Testis (tissue), 2 donors: ENCODE data around the gene BTN1A1.

ENCODE experiments used
- POLR2A ChIP-seq: fragments of 450-650 bp; IDR thresholded peaks from one replicate; pipeline ENCODE4 v1.6.1; 2017; ENCODE audit warnings: antibody characterized with exemption, mild to moderate bottlenecking, moderate library complexity
- TF ChIP-seq, protein P1 (sequence below), 3 experiments: fragments of 450-650 bp in 2 of 3; fragments of 200-600 bp in 1 of 3; sonication (generic) in 1 of 3; IDR thresholded peaks; one replicate each; pipeline ENCODE4 v1.5.1; 2016 to 2019; ENCODE audit warnings: antibody characterized with exemption in 3 of 3, mild to moderate bottlenecking in 2 of 3, moderate library complexity in 1 of 3

DNA sequence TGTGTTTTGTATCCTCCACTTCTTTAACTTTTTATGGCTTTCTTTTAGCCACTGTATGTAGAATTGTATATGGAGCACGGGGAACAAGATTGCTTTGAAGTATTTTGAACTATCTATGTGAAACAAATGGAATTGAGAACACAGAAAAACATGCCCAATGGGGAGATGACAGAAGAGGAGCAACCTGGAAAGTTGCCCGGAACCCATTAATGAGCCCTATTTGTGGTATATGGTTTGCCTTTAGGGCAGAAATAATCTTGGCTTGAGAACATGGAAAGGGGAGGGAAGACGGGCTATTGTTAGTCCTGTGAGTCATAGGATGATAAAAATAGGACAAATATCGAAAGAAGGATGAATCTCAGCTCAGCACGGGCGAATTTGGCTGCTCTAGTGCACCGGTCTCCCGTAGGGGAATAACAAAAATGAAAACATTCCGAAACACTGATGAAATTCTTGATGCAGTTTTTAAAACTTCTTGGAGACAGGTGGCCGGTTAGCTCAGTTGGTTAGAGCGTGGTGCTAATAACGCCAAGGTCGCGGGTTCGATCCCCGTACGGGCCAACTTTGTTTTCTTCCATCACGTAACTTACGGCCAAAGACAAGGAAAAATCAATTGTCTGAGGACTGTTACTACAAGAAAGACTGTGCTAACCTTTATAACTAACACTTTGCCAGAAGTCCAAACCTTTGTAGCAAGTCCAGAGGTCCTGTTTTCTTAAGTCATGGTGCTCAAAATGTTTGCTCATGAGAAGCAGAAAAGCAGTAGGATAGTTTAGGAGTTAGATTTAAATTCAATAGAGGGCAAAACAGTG, 53.7 kb downstream of the BTN1A1 start:
- TF ChIP-seq, protein P1, sequence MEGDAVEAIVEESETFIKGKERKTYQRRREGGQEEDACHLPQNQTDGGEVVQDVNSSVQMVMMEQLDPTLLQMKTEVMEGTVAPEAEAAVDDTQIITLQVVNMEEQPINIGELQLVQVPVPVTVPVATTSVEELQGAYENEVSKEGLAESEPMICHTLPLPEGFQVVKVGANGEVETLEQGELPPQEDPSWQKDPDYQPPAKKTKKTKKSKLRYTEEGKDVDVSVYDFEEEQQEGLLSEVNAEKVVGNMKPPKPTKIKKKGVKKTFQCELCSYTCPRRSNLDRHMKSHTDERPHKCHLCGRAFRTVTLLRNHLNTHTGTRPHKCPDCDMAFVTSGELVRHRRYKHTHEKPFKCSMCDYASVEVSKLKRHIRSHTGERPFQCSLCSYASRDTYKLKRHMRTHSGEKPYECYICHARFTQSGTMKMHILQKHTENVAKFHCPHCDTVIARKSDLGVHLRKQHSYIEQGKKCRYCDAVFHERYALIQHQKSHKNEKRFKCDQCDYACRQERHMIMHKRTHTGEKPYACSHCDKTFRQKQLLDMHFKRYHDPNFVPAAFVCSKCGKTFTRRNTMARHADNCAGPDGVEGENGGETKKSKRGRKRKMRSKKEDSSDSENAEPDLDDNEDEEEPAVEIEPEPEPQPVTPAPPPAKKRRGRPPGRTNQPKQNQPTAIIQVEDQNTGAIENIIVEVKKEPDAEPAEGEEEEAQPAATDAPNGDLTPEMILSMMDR (IDR thresholded peaks at IDR 0.05), result no peak
- TF ChIP-seq POLR2A, result no peak
